Mucosa of stomach (tissue), 1 donor: Measurements from ENCODE around the gene CIDEC.
"Not testable (repeated sequence)": the region's sequence is repeated elsewhere in the genome, so short reads cannot be mapped to it uniquely, and the experiment has no call there.

Experiments used
- H3K27me3 ChIP-seq: one replicate; pipeline ENCODE4 v1.7.0; 2013; ENCODE audit warnings: mild to moderate bottlenecking, low read length; ENCODE audit not compliant: control insufficient read depth, insufficient read depth
- H3K36me3 ChIP-seq: one replicate; pipeline ENCODE4 v1.7.0; 2013; ENCODE audit warnings: low read length; ENCODE audit not compliant: control insufficient read depth, insufficient read depth
- H3K4me1 ChIP-seq: one replicate; pipeline ENCODE4 v1.7.0; 2013; ENCODE audit warnings: mild to moderate bottlenecking, low read length; ENCODE audit not compliant: control insufficient read depth, insufficient read depth
- H3K4me3 ChIP-seq: one replicate; pipeline ENCODE4 v1.7.0; 2013; ENCODE audit warnings: low read length
- H3K9ac ChIP-seq: one replicate; pipeline ENCODE4 v1.7.0; 2013; ENCODE audit warnings: mild to moderate bottlenecking, low read length, moderate library complexity
- H3K9me3 ChIP-seq: one replicate; pipeline ENCODE4 v1.7.0; 2013; ENCODE audit warnings: mild to moderate bottlenecking, low read length, moderate library complexity; ENCODE audit not compliant: control insufficient read depth
- donor health status: Pancreatic carcinoma.

Gene CIDEC

DNA sequence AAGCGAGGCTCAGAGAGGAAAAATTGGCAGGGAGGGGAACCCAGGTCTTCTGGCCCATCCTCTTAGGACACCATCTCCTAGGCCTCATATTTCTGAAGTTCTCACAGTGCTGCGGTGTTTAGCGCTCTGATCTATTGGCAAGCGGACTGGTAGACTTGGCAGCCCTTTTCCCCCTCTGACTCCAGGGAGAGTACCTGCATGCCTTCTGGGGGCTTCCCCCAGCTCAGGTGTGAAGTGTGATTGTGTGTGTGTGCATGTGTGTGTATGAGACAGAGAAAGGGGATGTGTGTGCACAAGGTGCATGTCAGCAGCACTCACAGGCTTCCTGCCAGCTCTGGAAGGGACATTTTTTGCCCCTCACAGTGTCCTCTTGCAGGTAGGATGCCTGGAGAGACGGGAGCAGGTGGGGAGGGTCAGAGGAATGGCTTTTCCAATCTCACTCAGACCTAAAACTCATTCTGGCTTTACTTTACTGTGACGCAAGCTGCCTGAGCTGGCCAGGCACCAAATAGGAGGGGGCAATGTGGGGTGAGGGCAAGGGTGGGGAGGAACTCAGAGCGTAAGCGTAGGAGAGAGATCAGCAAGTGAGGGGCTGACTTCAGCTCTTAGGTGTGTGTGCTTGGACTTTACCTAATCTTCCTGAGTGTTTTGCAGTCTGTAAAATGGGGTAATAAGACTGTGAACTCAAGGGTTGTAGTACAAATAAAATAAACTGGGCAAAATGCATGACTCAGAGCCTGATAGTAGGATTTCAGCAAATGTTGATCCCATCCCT lies 18.6 kb upstream of the CIDEC start:
- H3K9me3 ChIP-seq: no peaks in the 10 kb centered on the region
- H3K4me3 ChIP-seq: peak overlapping the region; percentile 53
- H3K9ac ChIP-seq: peak overlapping the region; percentile 58
- H3K4me1 ChIP-seq: peaks cover 60% of the 10 kb centered on the region
- peaks cover under 1% of the 10 kb centered on the region for H3K36me3 ChIP-seq
- H3K27me3 ChIP-seq: no peaks in the 10 kb centered on the region

- Histone ChIP-seq H3K4me3 (no peak overlapping the region), H3K36me3 (peaks cover 10% of the 10 kb centered on the region), H3K9ac (peak overlapping the region; percentile 43), H3K27me3 (no peaks in the 10 kb centered on the region), H3K9me3 (no peaks in the 10 kb centered on the region), H3K4me1 (peaks cover 70% of the 10 kb centered on the region)
These were observed 17.6 kb upstream of the CIDEC start for GRCh38 chr3:9897408-9898372.

DNA sequence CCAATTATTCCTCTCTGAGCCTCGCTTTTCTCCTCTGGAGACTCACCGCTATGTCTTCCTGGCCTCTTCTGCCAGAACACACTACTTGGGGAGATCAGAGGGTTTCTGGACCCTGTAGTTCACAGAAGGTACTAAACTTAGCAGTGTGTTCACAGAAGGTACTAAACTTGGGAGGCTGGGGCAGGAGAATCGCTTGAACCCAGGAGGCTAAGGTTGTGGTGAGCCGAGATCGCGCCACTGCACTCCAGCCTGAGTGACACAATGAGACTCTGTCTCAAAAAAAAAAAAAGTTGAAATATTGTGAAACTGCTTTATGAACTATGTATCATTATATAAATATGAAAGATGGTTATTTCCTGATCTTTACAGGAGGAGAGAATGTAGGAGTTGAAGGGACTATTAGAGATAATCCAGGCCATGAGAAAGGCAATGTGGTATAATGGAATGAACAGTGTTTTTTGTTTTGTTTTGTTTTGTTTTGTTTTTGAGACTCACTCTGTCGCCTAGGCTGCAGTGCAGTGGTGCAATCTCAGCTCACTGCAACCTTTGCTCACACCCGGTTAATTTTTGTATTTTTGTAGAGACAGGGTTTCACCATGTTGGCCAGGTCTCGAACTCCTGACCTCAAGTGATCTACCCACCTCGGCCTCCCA lies 16.8 kb upstream of the CIDEC start:
- Histone ChIP-seq H3K4me1 (peaks cover 67% of the 10 kb centered on the region), H3K36me3 (peaks cover 13% of the 10 kb centered on the region)
- not testable (repeated sequence) for H3K9me3 ChIP-seq, H3K9ac ChIP-seq, H3K4me3 ChIP-seq, H3K27me3 ChIP-seq

DNA sequence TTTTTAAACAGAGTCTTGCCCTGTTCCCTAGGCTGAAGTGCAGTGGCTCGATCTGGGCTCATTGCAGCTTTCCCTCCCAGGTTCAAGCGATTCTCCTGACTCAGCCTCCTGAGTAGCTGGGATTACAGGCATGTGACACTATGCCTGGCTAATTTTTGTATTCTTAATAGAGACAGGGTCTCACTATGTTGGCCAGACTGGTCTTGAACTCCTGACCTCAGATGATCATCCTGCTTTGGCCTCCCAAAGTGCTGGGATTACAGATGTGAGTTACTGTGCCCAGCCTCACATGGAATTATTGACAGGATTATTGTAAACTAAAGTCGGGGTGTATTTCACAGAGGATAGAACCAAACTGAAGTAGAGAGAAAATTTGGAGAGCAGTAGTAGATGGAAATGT lies 15.7 kb upstream of the CIDEC start:
- H3K27me3 ChIP-seq, H3K4me3 ChIP-seq, H3K9me3 ChIP-seq, H3K9ac ChIP-seq: not testable (repeated sequence)
- Histone ChIP-seq H3K36me3 (peaks cover 13% of the 10 kb centered on the region), H3K4me1 (peaks cover 61% of the 10 kb centered on the region)

DNA sequence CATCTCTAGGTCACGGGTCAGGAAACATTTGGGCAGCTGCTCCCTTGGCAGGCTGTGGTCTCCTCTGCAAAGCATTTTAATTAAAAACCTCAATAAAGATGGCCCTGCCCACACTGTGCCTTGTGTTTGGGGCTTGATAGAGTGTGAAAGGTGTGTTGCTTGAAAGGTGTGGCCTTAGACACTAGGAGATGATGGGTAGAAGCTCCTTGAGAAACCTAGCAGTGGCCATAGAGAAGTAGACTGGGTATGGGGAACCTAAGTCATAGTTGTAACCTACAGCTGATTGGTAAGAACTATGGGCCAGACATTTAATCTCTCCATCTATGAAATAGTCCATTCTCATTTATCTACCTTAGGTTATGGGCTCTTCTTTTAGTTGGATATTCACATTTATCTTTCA lies 13.7 kb upstream of the CIDEC start:
- Histone ChIP-seq H3K9me3 (no peaks in the 10 kb centered on the region), H3K36me3 (peaks cover 13% of the 10 kb centered on the region), H3K4me3 (no peak overlapping the region), H3K9ac (no peak overlapping the region), H3K27me3 (no peaks in the 10 kb centered on the region), H3K4me1 (peaks cover 44% of the 10 kb centered on the region)

DNA sequence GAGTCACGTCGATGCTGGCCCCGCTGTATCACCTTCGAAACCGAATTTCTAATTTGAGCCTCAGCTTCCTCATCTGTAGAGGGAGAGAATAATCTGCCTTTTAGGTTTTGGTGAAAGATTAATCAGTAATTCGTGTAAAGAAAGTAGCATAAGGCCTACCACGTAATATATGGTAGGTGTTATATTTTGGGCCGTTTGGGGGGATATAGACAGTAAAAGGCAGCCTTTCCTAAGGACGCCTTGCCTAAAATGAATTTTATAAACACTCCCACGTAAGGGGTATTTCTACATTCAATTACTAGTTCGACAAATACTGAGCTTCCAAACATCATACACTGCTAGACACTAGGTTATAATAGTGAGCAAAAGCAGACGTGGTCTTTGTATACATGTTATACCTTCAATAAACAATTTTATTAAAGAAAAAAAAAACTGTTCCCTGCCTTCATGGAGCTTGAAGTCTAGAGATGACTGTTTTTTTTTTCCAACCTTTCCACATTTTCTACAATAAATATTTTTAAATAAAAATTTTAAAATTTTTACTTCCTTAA lies 11.1 kb upstream of the CIDEC start:
- Histone ChIP-seq H3K27me3 (no peaks in the 10 kb centered on the region), H3K4me1 (peaks cover 22% of the 10 kb centered on the region), H3K36me3 (peaks cover 13% of the 10 kb centered on the region), H3K4me3 (peak overlapping the region; percentile 98), H3K9ac (peak overlapping the region; percentile 99), H3K9me3 (no peaks in the 10 kb centered on the region)

DNA sequence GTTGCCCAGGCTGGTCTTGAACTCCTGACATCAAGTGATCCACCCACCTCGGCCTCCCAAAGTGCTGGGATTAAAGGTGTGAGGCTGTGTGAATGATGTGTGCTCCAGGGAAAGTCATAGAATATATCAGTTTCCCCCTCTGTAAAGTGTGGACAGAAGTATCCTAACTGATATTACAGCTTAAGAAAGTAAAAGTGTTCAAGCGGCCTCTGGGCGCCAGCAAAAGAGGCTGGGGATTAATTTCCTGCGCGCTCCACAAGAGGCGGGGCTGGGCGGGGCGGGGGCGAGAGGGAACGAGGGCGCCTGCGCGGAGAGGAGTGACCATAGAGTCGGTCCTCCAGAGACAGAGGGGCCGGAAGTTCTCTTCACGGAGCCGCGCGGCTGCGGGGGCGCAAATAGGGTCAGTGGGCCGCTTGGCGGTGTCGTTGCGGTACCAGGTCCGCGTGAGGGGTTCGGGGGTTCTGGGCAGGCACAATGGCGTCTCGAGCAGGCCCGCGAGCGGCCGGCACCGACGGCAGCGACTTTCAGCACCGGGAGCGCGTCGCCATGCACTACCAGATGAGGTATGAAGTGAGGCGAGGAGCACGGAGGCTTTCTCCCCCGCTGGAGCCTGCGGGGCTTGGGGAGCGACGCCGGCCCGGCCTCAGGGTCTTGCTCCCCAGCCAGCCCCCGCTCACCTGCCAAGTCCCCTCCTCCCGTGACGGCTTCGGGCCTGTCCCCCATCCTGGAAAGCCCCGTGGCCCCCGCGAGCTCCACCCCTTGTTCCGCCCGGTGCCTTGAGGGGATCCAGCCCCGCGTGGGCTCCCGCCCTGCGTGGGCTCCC lies 10.4 kb upstream of the CIDEC start, which contains the start of gene JAGN1:
JAGN1 (plus strand) TSS at position 362 of the 823 bp plus-strand sequence; CDS start at position 475, 113 bp downstream.
- Histone ChIP-seq H3K27me3 (no peaks in the 10 kb centered on the region), H3K36me3 (peaks cover 13% of the 10 kb centered on the region), H3K9me3 (no peaks in the 10 kb centered on the region), H3K9ac (peak within 1 kb of the TSS; percentile 99), H3K4me3 (peak within 1 kb of the TSS; percentile 98), H3K4me1 (peaks cover 18% of the 10 kb centered on the region)

GRCh38 chr3:9889405-9889804 lies 9.4 kb upstream of the CIDEC start:
- Histone ChIP-seq H3K9me3 (no peaks in the 10 kb centered on the region), H3K4me1 (peaks cover 19% of the 10 kb centered on the region), H3K36me3 (peaks cover 13% of the 10 kb centered on the region), H3K9ac (no peak overlapping the region), H3K27me3 (no peaks in the 10 kb centered on the region), H3K4me3 (no peak overlapping the region)

DNA sequence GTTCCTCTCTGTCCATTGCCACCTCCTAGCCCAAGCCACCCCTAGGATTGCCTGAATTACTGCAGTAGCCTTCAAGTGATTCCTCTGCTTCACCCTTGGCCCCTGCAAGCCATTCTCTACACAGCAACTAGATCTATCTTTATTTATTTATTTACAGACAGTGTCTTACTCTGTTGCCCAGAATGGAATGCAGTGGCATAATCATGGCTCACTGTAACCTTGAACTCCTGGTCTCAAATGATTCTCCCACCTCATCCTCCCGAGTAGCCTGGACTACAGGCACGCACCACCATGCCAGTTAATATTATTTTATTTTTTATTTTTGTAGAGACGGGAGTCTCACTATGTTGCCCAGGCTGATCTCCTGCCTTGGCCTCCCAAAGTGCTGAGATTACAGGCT lies 8.5 kb upstream of the CIDEC start:
- no peak overlapping the region for H3K4me3 ChIP-seq
- H3K9ac ChIP-seq: no peak overlapping the region
- H3K9me3 ChIP-seq: no peaks in the 10 kb centered on the region
- H3K4me1 ChIP-seq: peaks cover 23% of the 10 kb centered on the region
- H3K36me3 ChIP-seq: peaks cover 11% of the 10 kb centered on the region
- H3K27me3 ChIP-seq: no peaks in the 10 kb centered on the region

- peaks cover under 1% of the 10 kb centered on the region for H3K36me3 ChIP-seq
- no peaks in the 10 kb centered on the region for H3K9me3 ChIP-seq
These were observed 7.4 kb upstream of the CIDEC start for GRCh38 chr3:9887480-9887879.

DNA sequence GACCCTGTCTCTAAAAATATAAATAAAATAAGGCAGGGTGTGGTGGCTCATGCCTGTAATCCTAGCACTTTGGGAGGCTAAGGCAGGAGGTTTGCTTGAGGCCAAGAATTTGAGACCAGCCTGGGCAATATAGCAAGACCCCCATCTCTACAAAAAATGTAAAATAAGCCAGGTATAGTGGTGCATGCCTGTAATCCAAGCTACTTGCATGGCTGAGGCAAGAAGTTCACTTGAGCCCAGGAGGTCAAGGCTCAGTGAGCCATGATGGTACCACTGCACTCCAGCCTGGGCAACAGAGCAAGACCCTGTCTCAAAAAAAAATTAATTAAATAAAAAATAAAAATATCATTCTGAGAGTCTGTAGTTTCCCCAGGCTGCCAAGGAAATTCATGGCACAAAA lies 6.3 kb upstream of the CIDEC start:
- Histone ChIP-seq H3K9me3 (no peaks in the 10 kb centered on the region), H3K4me3 (no peak overlapping the region), H3K9ac (no peak overlapping the region), H3K4me1 (peaks cover 10% of the 10 kb centered on the region), H3K27me3 (no peaks in the 10 kb centered on the region), H3K36me3 (no peaks in the 10 kb centered on the region)

More at GRCh38 chr3:9887480-9887879, 7.4 kb upstream of the CIDEC start:
- H3K4me3 ChIP-seq: no peak overlapping the region
- peaks cover 13% of the 10 kb centered on the region for H3K4me1 ChIP-seq
- no peak overlapping the region for H3K9ac ChIP-seq
- no peaks in the 10 kb centered on the region for H3K27me3 ChIP-seq
